GM18951 (cell line): ENCODE measurements around the gene GPATCH8.

Source experiments
- POLR2A ChIP-seq: IDR thresholded peaks from 4 replicates; pipeline ENCODE4 v1.6.1; 2011; ENCODE audit warnings: mild to moderate bottlenecking; ENCODE audit not compliant: insufficient read length, insufficient read depth; ENCODE audit errors: extremely low read depth
- in situ Hi-C: fragments of 300-500 bp; cut with MboI; formaldehyde crosslinking; loops from one replicate; pipeline ENCODE4 v1.12.0; 2022; ENCODE audit warnings: low sequenced_read_pairs, mixed read lengths, inconsistent platforms; ENCODE audit not compliant: unreplicated experiment

GPATCH8 gene

DNA sequence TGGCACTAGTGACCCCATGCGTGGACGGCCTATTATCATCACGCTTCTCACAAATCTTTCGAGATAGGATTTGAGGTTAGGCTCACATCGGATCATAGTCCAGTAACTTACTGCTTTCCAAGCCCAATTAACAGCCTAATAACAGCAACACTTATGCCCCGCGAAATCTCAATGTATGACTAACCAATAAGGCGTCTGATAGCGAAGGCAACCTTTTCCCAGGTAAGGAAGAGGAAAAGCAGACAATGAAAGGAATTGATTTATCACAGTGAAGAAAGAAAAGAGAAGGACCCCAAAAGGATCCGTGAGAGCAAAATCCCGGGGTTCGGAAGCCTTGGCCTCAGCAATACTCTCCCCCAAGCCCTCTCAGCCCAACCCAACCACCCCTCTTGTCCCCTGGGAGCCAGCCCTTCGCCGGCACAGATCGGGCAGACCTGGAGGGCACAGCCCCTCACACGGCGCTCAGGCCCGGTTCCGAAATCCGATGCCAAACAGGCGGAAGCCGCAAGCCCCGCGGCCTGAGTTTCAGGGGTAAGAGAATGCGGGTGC is 534 bp downstream of the GPATCH8 start:
- in situ Hi-C loops: loop anchor here (25.0 kb wide), 1 partner anchor 290 kb away; the partner anchor contains the start of gene UBTF
- no peak for TF ChIP-seq POLR2A

DNA sequence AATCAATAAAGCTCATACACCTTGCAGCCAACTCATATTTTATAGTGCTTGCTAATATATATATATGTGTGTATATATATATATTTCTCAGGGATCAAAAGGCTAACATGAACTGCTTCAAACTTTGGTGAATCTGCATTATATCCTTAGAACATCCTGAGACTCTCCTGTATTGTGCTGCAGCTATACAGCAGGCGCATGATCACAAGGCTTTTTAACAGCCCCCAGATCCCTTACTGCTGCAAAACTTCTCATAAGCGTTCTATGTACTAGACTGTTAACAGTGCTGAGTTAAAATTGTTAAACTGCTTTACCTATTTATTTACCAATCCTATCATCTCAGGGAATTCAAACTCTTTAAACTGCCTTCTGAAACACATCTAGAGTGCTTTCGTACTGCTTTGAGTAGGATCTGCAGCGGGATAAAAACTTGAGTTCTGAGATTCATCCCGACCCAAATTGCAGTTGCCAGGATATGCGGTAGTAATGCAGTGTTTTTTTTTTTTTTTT is 1.3 kb downstream of the GPATCH8 start:
- in situ Hi-C loops: loop anchor here (25.0 kb wide), 1 partner anchor 290 kb away; the partner anchor contains the start of gene UBTF
- no peak for TF ChIP-seq POLR2A

DNA sequence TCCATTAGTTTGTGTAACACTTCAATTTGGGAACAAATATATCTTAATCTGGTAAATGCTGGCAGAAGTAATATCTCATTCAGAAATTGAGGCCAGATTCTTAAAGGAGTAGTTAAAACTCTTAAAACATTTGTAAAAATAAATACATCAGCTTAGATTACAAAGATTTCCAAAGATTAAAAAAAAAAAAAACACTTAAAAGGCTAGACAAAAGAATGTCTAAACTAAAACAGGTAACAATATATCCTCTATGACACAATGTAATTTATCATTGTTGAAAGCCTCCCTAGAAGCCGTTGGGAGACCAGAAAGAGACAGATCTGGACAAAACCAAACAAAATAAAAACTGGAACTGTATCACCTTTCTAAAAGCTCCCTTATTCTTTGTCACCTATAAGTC is 3.5 kb downstream of the GPATCH8 start:
- TF ChIP-seq POLR2A: no peak
- in situ Hi-C loops: loop anchor here (25.0 kb wide), 1 partner anchor 287 kb away; the partner anchor contains the start of gene UBTF

DNA sequence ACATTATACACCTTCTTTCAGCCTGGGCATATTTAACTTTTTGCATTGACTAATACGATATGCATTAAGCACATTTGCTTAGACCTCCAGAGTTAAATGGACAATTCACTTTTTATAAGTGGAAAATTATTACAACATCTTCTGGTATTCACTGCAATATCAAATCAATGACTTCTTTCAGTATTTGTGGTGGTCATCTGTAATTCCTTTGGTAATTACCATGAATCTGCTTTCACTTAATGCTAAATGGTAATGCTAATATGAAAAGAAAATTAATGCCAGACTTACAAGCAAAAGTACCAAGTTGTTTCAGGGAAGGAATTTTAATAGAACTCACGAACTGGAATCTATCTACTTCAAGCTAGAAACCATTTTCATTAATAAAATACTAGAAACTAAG is 6.4 kb downstream of the GPATCH8 start:
- in situ Hi-C loops: no loop called here
- no peak for TF ChIP-seq POLR2A

DNA sequence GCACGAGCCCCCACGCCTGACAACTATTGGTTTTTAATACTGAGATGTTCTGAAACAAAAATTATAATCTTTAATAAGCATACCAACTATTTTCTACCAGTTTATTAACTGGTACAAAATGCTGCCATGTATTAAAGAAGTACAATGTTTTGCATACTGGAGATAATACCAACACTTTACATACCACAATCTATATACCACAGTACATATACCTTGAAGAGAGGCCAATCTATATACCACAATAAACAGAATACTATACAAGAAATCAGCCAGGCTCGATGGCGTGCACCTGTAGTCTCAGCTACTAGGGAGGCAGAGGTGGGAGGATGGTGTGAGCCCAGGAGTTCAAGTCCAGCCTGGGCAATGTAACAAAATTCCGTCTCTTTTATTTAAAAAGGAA is 9.9 kb downstream of the GPATCH8 start:
- in situ Hi-C loops: no loop called here
- TF ChIP-seq POLR2A: no peak

DNA sequence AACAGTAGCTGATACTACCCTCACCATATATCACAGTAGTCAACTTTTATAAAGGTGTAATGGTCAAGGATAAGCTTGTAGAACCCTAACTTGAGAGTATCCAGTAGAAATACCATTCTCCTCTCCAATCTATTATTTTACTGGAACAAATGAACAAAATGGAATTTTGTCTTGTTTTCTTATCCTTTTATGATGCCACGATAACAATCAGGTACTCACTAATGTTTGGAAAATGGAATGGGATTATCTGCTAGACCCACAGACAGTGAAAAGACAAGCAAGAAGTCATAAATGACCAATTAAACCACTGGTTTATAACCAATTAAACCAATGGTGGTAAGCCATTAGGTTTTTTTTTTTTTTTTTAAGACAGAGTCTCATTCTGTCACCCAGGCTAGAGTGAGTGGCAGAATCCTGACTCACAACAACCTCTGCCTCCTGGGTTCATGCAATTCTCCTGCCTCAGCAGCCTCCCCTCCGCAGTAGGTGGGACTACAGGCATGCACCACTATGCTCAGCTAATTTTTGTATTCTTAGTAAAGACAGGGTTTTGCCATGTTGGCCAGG is 10.4 kb downstream of the GPATCH8 start:
- TF ChIP-seq POLR2A: no peak
- in situ Hi-C loops: no loop called here

DNA sequence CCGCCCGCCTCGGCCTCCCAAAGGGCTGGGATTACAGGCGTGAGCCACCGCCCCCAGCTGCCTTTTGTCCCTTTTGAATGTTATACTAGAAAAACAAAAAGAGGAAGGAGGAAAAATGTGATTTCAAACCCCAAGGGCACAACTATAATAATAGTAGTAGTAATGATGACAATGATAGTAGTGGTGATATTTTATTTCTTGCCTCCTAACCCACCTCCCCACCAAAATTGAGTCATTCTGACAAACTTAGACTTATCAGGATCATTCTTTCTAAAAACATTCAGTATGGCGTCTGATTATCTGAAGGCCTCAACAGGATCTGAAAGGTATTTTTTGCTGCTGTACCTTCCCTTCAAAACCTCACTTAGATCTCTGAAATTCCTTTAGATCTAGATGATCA is 13.6 kb downstream of the GPATCH8 start:
- in situ Hi-C loops: no loop called here
- TF ChIP-seq POLR2A: no peak

DNA sequence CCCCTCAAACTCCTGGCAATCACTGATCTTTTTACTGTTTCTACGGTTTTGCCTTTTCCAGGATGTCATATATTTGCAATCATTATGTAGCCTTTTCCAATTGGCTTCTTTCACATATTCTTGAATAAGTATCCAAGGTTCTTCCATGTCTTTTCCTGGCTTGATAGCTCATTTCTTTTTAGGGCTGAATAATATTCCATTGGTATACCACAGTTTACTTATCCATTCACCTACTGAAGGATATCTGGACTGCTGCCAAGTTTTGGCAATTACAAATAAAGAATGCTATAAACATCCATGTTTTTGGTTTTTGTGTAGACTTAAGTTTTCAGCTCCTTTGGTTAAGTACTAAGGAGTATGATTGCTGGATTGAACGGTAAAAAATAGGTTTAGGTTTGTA is 16.0 kb downstream of the GPATCH8 start:
- in situ Hi-C loops: no loop called here
- TF ChIP-seq POLR2A: no peak

DNA sequence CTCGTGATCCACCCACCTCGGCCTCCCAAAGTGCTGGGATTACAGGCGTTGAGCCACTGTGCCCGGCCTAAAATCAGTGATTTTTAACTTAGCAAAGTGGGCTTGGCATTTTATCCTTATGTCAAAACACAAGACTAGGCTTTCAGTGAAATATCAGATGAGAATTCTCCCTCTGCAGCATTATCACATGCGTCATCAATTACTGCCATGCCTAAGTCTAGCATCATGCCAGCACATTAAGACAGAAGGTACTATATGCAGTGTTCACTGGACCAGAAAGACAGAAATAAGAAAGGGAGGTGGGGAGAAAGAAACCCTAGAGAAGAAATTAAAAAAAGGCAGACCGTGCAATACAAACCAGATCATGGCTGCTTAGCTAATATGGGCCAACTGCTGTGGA is 29.8 kb downstream of the GPATCH8 start:
- in situ Hi-C loops: no loop called here
- TF ChIP-seq POLR2A: no peak

DNA sequence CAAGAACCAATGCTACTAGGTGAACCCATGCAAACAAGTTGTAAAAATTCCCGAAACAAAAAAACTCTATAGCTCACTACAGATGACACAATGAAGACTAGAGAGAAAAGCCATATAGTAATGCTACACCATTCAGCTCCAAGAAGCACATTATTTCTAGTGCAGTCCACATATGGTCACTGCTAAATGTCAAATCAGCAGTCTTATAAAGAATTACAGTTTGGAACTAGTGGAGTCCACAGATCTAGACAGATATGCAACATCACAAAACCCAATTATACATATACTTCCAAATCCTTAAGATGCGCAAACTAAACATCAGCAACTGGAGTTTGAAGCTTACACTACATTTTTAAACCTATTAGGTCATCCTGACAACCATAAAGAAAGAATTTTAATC is 33.5 kb downstream of the GPATCH8 start:
- in situ Hi-C loops: no loop called here

DNA sequence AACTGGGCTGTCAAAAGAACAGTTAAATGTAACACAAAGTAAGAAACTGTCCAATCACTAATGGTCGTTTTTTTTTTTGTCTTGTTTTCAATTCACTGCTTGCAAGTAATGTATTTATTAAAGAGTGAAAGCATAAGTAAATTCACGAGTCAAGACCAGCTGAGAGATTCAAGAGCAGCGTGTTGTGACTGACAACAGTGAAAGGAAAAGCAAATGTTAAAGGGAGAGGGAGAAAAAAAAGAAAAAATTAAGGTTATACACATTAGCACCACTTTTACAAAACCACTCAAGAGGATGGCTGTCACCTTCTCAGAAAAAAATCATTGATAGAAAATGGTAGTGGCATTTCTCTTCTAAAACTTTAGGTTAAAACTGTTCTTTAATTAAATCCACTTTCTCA is 36.1 kb downstream of the GPATCH8 start:
- in situ Hi-C loops: no loop called here
- no peak for TF ChIP-seq POLR2A

More for the DNA sequence above, 33.5 kb downstream of the GPATCH8 start:
- TF ChIP-seq POLR2A: no peak

DNA sequence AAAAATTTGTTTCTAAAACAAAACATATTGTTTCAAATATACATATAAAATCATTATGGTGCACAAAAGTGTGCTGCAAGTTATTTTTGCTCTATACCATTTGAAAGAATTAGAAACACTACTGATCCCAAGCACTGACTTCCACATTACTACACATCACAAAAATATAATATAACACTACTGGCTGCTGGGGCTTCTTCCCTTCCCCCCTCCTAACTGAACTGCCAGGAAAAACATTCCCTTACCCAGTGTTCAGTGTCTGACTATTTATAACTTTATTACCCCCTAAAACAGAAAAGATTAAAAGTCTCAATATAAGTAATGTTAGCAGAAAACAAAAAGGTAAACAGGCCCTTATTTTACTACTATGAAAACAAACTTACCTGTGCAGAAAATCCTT is 36.9 kb downstream of the GPATCH8 start:
- in situ Hi-C loops: no loop called here
- TF ChIP-seq POLR2A: no peak

DNA sequence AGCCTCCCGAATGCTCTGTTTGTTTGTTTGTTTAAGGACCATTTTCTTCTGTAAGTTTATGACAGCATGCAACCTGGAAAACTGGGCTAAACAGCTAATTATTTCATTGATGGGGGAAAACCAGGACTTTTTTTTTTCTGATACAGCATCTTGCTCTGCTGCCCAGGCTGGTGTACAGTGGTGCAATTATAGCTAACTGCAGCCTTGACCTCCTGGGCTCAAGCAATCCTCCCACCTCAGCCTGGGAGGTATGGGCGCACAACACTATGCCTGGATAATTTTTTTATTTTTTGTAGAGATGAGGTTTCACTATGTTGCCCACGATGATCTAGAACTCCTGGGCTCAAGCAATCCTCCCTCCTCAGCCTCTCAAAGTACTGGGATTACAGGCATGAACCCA is 37.3 kb downstream of the GPATCH8 start:
- in situ Hi-C loops: no loop called here
- no peak for TF ChIP-seq POLR2A

DNA sequence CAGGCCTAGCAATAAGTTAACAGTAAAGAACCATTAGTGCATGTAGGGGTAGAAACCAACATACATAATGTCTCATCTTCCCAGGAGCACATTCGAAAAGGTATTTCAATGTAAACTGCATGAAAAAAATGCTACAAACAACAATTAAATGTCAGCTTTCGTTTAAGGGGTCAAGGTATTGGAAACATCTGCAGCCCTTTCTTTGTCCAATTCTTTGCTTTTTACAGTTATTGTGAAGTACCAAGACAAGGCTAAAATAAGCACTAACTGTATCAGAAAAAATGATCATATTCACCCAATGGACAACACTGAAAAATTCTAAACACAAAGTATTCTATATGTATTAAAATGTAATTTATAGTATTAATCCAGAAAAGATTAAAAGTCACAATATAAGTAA is 37.9 kb downstream of the GPATCH8 start:
- no peak for TF ChIP-seq POLR2A
- in situ Hi-C loops: no loop called here

DNA sequence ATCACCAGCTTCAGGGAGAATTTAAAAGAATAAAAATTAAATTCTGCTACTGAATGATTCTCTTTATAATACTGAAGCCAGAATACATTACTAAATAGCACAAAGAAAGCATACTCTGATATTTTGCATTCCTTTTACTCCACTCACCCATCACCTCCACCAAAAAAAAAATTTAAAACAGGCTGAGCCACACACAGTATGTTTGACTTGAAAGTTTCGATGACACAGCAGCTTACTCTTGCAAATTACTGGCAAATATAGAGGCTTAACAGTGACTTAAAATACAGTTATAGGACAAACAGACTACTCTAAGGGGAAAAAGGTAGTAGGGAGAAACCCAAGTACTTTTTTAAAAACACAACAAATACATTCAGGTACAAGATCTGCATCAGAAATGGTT is 39.2 kb downstream of the GPATCH8 start:
- in situ Hi-C loops: no loop called here
- no peak for TF ChIP-seq POLR2A

DNA sequence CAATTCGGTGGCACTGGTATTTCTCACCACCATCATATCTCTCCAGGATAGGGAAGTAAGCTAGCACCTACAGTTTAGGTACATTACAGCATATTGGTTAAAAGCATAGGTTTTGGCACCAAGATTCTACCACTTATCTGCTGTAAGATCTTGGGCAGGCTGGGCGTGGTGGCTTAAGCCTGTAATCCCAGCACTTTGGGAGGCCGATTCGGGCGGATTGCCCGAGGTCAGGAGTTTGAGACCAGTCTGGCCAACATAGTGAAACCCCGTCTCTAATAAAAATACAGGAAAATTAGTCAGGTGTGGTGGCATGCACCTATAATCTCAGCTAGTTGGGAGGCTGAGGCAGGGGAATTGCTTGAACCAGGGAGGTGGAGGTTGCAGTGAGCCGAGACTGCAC is 51.4 kb downstream of the GPATCH8 start:
- in situ Hi-C loops: no loop called here
- TF ChIP-seq POLR2A: no peak
